Activated naive CD4-positive, alpha-beta T cell treated with anti-CD3 and anti-CD28 coated beads, Interleukin-2, amount 10 ng/mL, durations not matched to agents 7 days and 5 days (primary cell): ENCODE results near the gene NPM1.
"Not testable (repeated sequence)": the region's sequence is repeated elsewhere in the genome, so short reads cannot be mapped to it uniquely, and the experiment has no call there.

ENCODE experiments used
- CTCF ChIA-PET: fragments of 350-600 bp; sonication (Branson Sonifier 250); formaldehyde crosslinking; loops from one replicate; lab custom pipeline; 2021; ENCODE audit warnings: antibody characterized with exemption; lab: Charles Lee
- DNase-seq: peaks from one replicate; pipeline ENCODE4 v3.0.0-alpha.2; 2020
- H3K27ac Mint-ChIP-seq: one replicate; pipeline ENCODE4 v1.8.0; 2021; ENCODE audit warnings: mild to moderate bottlenecking, moderate library complexity, mixed read lengths
- H3K27me3 Mint-ChIP-seq: one replicate; pipeline ENCODE4 v1.8.0; 2021; ENCODE audit warnings: mild to moderate bottlenecking, mixed read lengths
- H3K36me3 Mint-ChIP-seq: one replicate; pipeline ENCODE4 v1.8.0; 2021; ENCODE audit warnings: mixed read lengths
- H3K4me1 Mint-ChIP-seq: one replicate; pipeline ENCODE4 v1.8.0; 2021; ENCODE audit warnings: mixed read lengths
- H3K4me3 Mint-ChIP-seq: one replicate; pipeline ENCODE4 v1.8.0; 2021; ENCODE audit warnings: mild to moderate bottlenecking, moderate library complexity, mixed read lengths
- H3K9me3 Mint-ChIP-seq: one replicate; pipeline ENCODE4 v1.8.0; 2021; ENCODE audit warnings: mixed read lengths

The NPM1 gene

GRCh38 chr5:171367424-171368370 lies 20.0 kb upstream of the NPM1 start:
- H3K27ac Mint-ChIP-seq, result no peak overlapping the region
- DNase-seq, result no peak
- H3K36me3 Mint-ChIP-seq, result no peaks in the 10 kb centered on the region
- no peaks in the 10 kb centered on the region for H3K9me3 Mint-ChIP-seq
- H3K4me3 Mint-ChIP-seq, result no peak overlapping the region
- H3K4me1 Mint-ChIP-seq, result no peaks in the 10 kb centered on the region
- H3K27me3 Mint-ChIP-seq, result peaks cover 41% of the 10 kb centered on the region
- CTCF ChIA-PET, result no interaction called here

GRCh38 chr5:171369056-171369455 lies 18.6 kb upstream of the NPM1 start:
- no peak overlapping the region for H3K27ac Mint-ChIP-seq
- no peaks in the 10 kb centered on the region for H3K4me1 Mint-ChIP-seq
- no peak overlapping the region for H3K4me3 Mint-ChIP-seq
- H3K27me3 Mint-ChIP-seq, result peaks cover 34% of the 10 kb centered on the region
- CTCF ChIA-PET, result no interaction called here
- no peak for DNase-seq
- no peaks in the 10 kb centered on the region for H3K9me3 Mint-ChIP-seq
- H3K36me3 Mint-ChIP-seq, result no peaks in the 10 kb centered on the region

- no peak overlapping the region for H3K27ac Mint-ChIP-seq
- H3K9me3 Mint-ChIP-seq, result no peaks in the 10 kb centered on the region
- CTCF ChIA-PET, result no interaction called here
- no peak overlapping the region for H3K4me3 Mint-ChIP-seq
- H3K36me3 Mint-ChIP-seq, result no peaks in the 10 kb centered on the region
- DNase-seq, result no peak
- H3K4me1 Mint-ChIP-seq, result no peaks in the 10 kb centered on the region
- H3K27me3 Mint-ChIP-seq, result peaks cover 26% of the 10 kb centered on the region
Measured at GRCh38 chr5:171369898-171370297, 17.8 kb upstream of the NPM1 start.

DNA sequence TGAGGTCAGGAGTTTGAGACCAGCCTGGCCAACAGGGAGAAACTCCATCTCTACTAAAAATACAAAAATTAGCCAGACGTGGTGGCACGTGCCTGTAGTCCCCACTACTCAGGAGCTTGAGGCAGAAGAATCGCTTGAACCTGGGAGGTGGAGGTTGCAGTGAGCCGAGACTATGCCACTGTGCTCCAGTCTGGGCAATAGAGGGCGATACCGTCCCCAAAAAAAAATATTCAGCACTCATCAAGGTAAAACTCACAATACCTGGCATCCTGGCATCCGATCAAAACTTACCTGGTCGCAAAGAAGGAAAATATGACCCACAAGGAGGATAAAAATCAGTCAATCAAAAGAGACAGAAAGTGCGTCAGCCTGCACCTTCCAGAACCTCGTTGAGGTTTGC lies 16.8 kb upstream of the NPM1 start:
- H3K9me3 Mint-ChIP-seq, H3K4me3 Mint-ChIP-seq, CTCF ChIA-PET, H3K27ac Mint-ChIP-seq, H3K4me1 Mint-ChIP-seq, H3K36me3 Mint-ChIP-seq, DNase-seq: not testable (repeated sequence)
- H3K27me3 Mint-ChIP-seq, result peaks cover 24% of the 10 kb centered on the region

DNA sequence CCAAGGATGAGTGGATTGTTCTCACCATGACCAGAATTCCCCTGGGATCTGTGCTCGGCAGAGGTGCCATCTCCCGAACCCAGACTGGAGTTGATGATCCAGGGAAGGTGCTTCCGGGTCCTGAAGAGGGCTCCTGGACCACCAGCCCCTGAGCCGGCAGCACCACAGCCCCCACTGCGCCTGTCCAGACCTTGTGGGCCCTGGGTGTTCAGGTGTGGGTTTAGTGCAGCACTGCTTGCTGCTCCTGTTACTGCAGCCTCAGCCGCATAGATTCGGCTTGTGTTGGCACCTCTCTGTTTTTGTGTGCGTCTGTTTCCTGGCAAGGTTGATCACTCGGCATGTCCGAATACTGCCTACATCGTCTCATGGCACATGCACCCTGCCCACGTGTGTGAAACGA lies 16.3 kb upstream of the NPM1 start:
- H3K27ac Mint-ChIP-seq, result no peak overlapping the region

GRCh38 chr5:171379961-171380360 lies 7.7 kb upstream of the NPM1 start:
- Mint-ChIP-seq H3K4me3 (no peak overlapping the region), H3K27ac (no peak overlapping the region), H3K36me3 (no peaks in the 10 kb centered on the region), H3K4me1 (no peaks in the 10 kb centered on the region), H3K27me3 (peaks cover 22% of the 10 kb centered on the region), H3K9me3 (no peaks in the 10 kb centered on the region)
- CTCF ChIA-PET, result interaction anchor here (1.5 kb wide), 1 partner anchor 38 kb away, joined by 3 read pairs; no protein-coding TSS in a partner anchor
- DNase-seq, result no peak

More for the DNA sequence above, 16.3 kb upstream of the NPM1 start:
- Mint-ChIP-seq H3K4me1 (no peaks in the 10 kb centered on the region), H3K4me3 (no peak overlapping the region), H3K36me3 (no peaks in the 10 kb centered on the region), H3K9me3 (no peaks in the 10 kb centered on the region), H3K27me3 (peaks cover 25% of the 10 kb centered on the region)
- CTCF ChIA-PET, result no interaction called here
- no peak for DNase-seq

DNA sequence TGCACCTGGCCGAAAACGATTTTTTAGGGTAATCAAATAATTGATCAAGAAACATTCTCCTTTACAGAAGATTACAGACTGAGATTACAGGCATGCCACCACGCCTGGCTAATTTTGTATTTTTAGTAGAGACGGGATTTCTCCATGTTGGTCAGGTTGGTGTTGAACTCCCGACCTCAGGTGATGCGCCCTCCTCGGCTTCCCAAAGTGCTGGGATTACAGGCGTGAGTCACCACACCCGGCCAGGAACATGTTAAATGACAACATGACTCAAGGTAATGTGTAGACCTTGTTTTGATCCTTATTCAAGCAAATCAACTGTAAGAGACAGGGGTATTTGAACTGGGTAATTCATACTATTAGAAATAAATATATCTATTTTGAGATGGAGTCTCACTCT lies 3.2 kb upstream of the NPM1 start:
- H3K4me3 Mint-ChIP-seq, DNase-seq, H3K9me3 Mint-ChIP-seq, CTCF ChIA-PET, H3K27ac Mint-ChIP-seq: not testable (repeated sequence)
- peaks cover 15% of the 10 kb centered on the region for H3K36me3 Mint-ChIP-seq
- H3K4me1 Mint-ChIP-seq, result peaks cover 22% of the 10 kb centered on the region
- H3K27me3 Mint-ChIP-seq, result peaks cover 16% of the 10 kb centered on the region

DNA sequence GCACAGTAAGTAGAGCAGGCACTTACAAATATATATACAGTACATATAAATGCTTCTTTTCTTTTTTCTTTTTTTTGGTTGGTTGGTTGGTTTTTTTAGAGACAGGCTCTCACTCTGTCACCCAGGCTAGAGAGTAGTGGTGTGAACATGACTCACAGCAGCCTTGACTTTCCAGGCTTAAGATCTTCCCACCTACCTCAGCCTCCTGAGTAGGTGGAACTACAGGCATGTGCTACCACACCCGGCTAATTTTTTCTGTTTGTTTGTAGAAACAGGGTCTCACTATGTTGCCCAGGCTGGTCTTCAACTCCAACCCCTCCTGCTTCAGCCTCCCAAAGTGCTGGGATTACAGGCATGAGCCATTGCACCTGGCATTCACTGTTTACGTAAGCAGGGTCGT lies 2.6 kb upstream of the NPM1 start:
- H3K4me3 Mint-ChIP-seq, H3K9me3 Mint-ChIP-seq, CTCF ChIA-PET, DNase-seq, H3K27ac Mint-ChIP-seq: not testable (repeated sequence)
- peaks cover 16% of the 10 kb centered on the region for H3K27me3 Mint-ChIP-seq
- peaks cover 28% of the 10 kb centered on the region for H3K4me1 Mint-ChIP-seq
- peaks cover 21% of the 10 kb centered on the region for H3K36me3 Mint-ChIP-seq

DNA sequence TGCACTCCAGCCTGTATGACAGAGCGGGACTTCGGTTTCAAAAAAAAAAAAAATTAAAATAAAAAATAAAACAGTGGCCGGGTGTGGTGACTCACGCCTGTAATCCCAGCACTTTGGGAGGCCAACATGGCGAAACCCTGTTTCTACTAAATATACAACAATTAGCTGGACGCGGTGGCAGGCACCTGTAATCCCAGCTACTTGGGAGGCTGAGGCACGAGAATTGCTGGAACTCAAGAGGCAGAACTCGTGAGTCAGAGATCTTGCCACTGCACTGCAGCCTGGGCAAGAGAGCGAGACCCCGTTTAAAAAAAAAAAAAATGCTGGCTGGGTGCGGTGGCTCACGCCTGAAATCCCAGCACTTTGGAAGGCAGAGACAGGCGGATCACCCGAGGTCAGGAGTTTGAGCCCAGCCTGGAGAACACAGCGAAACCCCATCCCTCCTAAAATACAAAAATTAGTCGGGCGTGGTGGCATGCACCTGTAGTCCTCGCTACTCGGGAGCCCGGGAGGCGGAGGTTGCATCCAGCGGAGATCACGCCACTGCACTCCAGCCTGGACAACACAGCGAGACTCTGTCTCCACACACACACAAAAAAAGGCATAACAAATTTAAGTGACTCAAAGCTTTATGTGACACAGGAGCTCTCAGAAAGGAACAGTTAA lies 1.5 kb upstream of the NPM1 start:
- no peak for DNase-seq
- H3K36me3 Mint-ChIP-seq, result peaks cover 32% of the 10 kb centered on the region
- CTCF ChIA-PET, result interaction anchor here (0.6 kb wide), 1 partner anchor 20 kb away, joined by 3 read pairs; no protein-coding TSS in a partner anchor
- peaks cover 39% of the 10 kb centered on the region for H3K4me1 Mint-ChIP-seq
- H3K9me3 Mint-ChIP-seq, result no peaks in the 10 kb centered on the region
- H3K27me3 Mint-ChIP-seq, result peaks cover 15% of the 10 kb centered on the region
- H3K4me3 Mint-ChIP-seq, result peak overlapping the region; percentile 60
- H3K27ac Mint-ChIP-seq, result peak overlapping the region; percentile 98

DNA sequence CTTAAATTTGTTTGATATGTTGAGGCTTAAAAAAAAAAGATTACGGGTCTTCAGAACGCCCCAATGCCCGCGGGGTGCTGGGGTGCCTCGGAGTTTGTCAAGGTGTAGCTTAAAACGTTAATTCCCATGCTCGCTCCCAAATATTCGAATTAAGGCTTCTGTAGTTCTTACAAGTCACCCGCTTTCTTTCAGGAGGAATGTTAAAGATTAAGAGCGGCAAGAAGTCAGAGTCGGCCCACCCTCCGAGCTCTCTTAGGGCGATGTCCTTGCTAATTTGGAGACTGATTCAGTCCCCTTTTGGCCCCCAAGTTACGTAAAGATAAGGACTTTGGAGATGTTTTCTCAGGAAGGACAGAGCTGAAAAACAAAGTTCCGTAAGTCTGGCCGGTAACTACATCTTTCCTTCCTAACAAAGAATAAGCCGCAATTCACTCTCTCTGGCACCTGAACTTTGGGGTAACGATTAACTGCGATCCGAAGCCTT lies 746 bp upstream of the NPM1 start:
- peaks cover 36% of the 10 kb centered on the region for H3K36me3 Mint-ChIP-seq
- peak overlapping the region; percentile 98 for H3K27ac Mint-ChIP-seq
- H3K4me3 Mint-ChIP-seq, result peak overlapping the region; percentile 95
- CTCF ChIA-PET, result interaction anchor here (0.7 kb wide), 1 partner anchor 693 kb away, joined by 3 read pairs; no protein-coding TSS in a partner anchor
- no peaks in the 10 kb centered on the region for H3K9me3 Mint-ChIP-seq
- DNase-seq, result no peak
- H3K4me1 Mint-ChIP-seq, result peaks cover 46% of the 10 kb centered on the region
- peaks cover 9% of the 10 kb centered on the region for H3K27me3 Mint-ChIP-seq

DNA sequence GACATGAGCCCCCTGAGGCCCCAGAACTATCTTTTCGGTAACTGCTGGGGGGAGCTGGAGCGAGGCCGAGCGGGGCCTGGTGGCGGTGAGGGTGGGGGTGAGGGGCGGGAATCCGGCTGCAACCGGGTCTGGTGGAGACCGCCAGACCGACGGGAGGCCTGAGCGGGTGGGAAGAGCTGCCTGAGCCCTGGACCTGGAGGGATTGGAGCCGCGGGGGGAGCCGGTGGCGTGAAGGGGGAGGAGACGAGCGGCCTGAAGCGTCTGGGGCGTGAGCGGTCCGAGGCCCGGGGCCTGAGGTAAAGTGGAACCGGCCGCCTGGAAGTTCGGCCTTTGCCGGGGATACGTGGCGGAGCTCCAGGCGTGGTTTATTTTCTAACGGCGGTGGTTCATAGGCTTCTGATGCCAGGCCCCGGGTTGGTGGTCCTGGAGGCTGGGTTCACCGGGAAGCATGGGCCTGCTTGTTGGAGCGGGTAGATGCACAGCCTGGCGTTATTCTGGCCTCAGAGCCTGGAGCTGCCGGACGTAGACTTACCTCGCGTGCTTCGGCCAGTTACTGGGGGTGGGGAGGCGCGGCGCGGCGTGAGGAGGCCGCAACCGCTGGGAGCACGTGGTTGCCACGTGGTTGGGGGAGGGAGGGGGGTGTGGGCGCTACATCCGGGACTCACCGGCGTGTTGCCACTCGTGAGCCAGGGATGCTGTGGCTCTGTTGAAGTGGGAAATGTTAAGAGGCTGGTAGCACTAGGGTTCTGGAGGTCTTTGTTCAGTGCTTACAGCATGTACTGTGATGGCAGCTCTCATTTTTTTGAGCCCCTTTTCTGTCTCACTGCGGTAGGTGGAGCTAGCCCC lies 544 bp downstream of the NPM1 start:
- DNase-seq, result peak; percentile 89
- H3K36me3 Mint-ChIP-seq, result peaks cover 44% of the 10 kb centered on the region
- no peaks in the 10 kb centered on the region for H3K9me3 Mint-ChIP-seq
- CTCF ChIA-PET, result interaction anchor here (1.9 kb wide), 1 partner anchor 520 kb away, joined by 4 read pairs; no protein-coding TSS in a partner anchor
- H3K27ac Mint-ChIP-seq, result peak overlapping the region; percentile 98
- H3K4me1 Mint-ChIP-seq, result peaks cover 58% of the 10 kb centered on the region
- peak overlapping the region; percentile 95 for H3K4me3 Mint-ChIP-seq
- peaks cover 5% of the 10 kb centered on the region for H3K27me3 Mint-ChIP-seq

DNA sequence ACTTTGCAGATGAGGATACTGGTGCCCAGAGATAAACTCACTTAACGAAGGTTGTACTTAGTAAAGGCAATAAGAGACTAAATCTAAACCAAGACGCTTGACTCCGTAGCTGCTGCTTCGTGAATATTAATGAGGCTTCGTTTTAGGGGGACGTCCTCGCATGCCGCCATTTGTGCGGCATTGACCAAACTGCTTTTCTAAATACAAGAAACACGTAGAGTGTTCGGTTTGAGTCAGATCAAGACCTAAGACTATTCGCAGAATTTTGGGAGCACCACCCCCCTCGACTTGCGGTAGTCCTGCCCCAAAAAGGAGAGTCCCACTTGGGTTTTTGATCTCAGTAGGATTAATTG lies 1.1 kb downstream of the NPM1 start:
- H3K4me1 Mint-ChIP-seq, result peaks cover 61% of the 10 kb centered on the region
- H3K36me3 Mint-ChIP-seq, result peaks cover 48% of the 10 kb centered on the region
- H3K9me3 Mint-ChIP-seq, result no peaks in the 10 kb centered on the region
- peaks cover 5% of the 10 kb centered on the region for H3K27me3 Mint-ChIP-seq
- H3K4me3 Mint-ChIP-seq, result peak overlapping the region; percentile 95
- DNase-seq, result peak; percentile 49
- CTCF ChIA-PET, result interaction anchor here (1.0 to 1.9 kb wide), 3 partner anchors 29 to 520 kb away, joined by 3 to 5 read pairs (median 4); no protein-coding TSS in a partner anchor
- peak overlapping the region; percentile 98 for H3K27ac Mint-ChIP-seq

DNA sequence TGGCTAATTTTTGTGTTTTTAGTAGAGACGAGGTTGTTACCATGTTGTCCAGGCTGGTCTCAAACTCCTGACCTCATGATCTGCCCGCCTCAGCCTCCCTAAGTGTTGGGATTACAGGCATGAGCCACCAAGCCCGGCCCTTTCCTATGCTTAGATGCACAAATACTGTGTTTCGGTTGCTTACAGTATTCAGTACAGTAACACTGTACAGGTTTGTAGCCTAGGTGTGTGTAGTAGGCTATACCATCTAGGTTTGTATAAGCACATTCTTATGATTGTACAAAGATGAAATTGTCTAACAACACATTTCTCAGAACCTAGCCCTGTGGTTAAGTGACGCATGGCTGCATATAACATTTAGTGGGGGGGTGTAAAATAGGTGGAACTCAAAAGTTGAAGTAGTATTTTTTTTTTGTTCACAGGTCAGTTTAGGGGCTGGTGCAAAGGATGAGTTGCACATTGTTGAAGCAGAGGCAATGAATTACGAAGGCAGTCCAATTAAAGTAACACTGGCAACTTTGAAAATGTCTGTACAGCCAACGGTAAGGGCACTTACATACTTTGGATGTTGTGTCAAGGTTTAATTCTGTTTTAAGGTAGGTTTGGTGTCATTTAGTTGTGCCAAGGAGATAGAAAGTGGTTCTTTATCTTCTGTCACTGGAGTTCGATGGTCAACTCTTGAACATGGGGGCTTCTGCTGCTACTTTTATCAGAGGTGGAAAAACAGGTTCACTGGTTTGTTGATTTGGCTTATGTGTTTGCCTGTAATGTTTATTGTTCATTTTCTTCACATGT lies 3.4 kb downstream of the NPM1 start:
- Mint-ChIP-seq H3K27ac (no peak overlapping the region), H3K9me3 (no peaks in the 10 kb centered on the region), H3K4me3 (peak overlapping the region; percentile 95), H3K36me3 (peaks cover 61% of the 10 kb centered on the region), H3K4me1 (peaks cover 66% of the 10 kb centered on the region), H3K27me3 (peaks cover 5% of the 10 kb centered on the region)
- no peak for DNase-seq
- CTCF ChIA-PET, result no interaction called here
